IPS-NIHi7 (cell line): ENCODE results near the gene KRTAP10-12.
"Not testable (repeated sequence)": the region's sequence is repeated elsewhere in the genome, so short reads cannot be mapped to it uniquely, and the experiment has no call there.

Experiments
- DNase-seq: peaks from one replicate; pipeline ENCODE4 v3.0.0; 2012; ENCODE audit warnings: mixed read lengths; ENCODE audit errors: extremely low spot score

Gene KRTAP10-12, protein sequence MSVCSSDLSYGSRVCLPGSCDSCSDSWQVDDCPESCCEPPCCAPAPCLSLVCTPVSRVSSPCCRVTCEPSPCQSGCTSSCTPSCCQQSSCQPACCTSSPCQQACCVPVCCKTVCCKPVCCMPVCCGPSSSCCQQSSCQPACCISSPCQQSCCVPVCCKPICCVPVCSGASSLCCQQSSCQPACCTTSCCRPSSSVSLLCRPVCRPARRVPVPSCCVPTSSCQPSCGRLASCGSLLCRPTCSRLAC

DNA sequence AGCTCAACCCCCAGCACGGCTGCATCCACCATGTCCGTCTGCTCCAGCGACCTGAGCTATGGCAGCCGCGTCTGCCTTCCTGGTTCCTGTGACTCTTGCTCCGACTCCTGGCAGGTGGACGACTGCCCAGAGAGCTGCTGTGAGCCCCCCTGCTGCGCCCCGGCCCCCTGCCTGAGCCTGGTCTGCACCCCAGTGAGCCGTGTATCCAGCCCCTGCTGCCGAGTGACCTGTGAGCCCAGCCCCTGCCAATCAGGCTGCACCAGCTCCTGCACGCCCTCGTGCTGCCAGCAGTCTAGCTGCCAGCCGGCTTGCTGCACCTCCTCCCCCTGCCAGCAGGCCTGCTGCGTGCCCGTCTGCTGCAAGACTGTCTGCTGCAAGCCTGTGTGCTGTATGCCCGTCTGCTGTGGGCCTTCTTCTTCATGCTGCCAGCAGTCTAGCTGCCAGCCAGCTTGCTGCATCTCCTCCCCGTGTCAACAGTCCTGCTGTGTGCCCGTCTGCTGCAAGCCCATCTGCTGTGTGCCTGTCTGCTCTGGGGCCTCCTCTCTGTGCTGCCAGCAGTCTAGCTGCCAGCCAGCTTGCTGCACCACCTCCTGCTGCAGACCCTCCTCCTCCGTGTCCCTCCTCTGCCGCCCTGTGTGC is at the start of gene KRTAP10-12:
KRTAP10-12 (plus strand) TSS at position 1 of the 639 bp plus-strand sequence; CDS start at position 31, 30 bp downstream.
- DNase-seq = not testable (repeated sequence)

DNA sequence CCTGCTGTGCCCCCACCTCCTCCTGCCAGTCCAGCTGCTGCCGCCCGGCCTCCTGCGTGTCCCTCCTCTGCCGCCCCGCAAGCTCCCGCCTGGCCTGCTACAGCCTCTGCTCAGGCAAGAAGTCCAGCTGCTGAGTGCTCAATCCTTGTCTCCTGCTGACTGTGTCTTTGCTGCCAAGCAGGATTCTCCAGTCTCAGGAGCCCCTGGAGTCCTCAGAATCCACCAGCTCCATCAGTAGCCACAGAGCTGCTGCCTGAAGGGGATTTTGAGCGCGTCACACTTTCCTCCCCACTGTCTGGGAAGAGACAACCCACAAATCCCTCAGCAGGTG is 49.8 kb upstream of the KRTAP10-12 start:
- no peak for DNase-seq

DNA sequence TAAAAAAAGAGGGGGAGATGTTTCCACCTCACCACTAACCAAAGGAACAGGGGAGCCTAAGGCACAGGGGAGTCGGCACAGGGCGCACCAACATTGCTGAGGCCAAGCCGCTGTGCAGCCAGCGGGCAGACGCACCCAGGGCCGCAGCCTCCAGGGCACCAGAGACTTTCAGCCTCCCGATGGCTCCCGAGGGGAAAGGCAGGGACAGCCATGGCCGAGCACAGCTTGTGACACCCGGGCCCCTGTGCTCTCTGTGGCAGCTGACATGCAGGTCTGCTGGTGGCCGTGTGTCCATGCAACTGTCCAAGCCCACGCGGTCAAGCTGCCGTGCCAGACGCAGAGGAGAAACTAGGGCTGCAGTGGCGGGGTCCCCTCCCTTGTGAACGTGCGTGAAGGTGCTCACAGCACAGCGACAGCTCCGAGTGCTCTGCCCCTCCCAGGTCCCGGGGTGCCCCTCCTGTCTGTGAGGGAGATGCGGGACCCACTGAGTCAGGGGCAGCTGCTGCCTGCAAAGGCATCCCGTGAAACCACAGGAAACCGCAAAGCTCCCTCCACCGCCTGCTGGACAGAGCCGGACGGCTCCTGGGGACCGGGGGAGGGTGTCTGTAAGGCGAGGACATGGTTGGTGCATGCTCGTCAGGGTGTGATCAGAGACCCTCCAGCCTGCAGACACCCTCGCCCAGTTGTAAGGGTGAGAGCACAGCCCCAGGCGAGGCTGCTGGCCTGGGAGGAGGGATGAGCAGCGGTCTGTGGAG is 48.2 kb upstream of the KRTAP10-12 start:
- DNase-seq = no peak

DNA sequence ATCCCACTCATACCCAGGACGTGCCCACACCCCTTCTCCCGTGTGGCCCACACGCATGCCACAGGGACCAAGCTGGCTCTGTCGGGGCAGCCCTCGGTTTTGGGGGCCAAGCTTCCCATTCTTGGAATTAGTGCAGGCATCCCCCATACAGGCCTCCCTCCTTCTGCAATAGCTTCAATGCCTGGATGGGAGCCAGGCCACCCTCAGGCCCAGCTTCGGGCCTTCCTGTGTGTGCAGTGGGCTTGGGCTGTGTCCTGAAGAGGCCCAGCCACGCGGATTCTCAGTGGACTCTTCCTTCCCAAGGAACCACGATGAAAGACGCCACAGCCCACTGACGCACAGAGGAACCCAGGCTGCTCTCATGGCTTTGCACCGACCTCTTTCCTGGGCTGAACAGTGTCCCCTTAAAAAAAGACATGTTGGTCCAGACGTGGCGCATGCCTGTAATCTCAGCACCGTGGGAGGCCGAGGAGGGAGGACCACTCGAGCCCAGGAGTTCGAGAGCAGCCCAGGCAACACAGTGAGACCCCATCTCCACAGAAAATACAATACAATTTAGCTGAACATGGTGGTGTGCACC is 47.4 kb upstream of the KRTAP10-12 start:
- no peak for DNase-seq

DNA sequence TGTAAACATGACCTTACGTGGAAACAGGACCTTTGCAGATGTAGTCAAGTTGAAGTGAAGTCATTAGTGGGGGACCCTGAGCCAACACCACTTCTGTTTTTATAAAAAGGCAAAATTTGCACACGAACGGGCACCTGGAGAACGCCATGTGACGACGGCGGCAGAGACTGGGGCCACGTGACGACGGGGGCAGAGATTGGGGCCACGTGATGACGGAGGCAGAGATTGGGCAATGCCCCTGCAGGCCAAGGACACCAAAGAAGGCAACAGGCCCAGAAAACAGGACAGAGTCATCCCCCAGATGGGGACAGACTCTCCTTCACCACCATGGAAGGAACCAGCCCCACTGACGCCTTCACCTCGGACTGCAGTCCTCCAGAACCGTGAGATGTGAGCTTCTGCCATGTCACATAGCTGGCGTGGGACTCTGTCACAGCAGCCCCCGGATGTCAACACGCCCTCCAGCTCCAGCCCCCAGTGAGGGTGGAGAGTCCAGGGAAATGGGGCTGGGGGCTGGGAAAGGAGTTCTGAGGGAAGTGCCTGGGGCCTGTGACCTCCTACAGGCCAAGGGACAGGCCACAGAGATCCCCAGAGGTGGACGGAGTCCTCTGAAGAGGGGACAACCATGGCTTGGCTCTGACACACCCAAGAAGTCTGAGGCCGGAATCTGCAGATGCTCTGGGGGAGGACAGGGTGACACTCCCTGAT is 46.6 kb upstream of the KRTAP10-12 start:
- DNase-seq = no peak

DNA sequence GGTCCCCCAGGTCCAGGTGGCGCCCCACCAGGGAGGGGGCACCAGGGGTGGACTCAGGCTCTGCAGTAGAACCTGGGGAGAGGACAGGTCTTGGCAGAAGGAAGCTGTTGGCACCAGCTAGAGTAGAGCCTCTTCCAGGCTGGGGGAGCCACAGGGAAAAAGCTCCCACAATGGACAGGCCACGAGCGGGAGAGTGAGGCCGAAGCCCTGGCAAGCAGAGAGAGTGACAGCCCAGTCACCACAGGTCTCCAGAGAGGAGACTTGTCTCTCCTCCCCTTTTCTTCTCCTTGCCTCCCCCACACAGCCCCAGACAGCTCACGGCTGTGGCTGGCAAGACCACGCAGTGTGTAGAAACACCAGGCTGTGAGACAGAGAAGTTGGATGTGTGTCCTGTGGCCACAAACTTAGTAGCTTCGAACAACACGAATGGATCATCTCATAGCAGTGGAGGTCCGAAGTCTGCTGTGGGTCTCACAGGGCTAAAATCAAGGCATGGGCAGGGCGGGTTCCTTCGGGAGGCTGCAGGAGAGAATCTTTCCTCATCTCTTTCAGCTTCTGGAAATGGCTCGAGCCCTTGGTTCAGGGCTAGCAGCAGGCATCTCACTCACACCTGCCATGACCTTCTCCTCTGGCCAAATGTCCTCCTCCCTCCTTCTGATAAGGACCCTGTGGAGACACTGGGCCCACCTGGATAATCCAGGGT is 45.8 kb upstream of the KRTAP10-12 start:
- no peak for DNase-seq

DNA sequence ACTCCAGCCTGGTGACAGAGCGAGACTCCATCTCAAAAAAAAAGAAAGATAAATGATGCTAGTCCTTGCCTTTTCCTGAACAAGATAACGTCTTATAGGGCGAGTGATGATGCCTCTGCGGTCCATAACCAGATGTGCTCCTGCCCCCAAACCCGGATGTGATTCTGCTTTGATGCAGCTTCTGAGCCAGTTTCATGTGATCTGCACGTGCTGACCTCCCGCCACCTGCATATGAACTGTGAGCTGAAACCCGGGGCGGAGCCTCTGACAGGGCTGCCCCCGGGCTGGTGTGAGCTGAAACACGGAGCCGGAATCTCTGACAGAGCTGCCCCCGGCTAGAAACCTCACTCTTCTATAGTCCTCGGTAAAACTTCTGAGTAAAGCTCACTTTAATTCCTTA is 43.8 kb upstream of the KRTAP10-12 start:
- DNase-seq = no peak

DNA sequence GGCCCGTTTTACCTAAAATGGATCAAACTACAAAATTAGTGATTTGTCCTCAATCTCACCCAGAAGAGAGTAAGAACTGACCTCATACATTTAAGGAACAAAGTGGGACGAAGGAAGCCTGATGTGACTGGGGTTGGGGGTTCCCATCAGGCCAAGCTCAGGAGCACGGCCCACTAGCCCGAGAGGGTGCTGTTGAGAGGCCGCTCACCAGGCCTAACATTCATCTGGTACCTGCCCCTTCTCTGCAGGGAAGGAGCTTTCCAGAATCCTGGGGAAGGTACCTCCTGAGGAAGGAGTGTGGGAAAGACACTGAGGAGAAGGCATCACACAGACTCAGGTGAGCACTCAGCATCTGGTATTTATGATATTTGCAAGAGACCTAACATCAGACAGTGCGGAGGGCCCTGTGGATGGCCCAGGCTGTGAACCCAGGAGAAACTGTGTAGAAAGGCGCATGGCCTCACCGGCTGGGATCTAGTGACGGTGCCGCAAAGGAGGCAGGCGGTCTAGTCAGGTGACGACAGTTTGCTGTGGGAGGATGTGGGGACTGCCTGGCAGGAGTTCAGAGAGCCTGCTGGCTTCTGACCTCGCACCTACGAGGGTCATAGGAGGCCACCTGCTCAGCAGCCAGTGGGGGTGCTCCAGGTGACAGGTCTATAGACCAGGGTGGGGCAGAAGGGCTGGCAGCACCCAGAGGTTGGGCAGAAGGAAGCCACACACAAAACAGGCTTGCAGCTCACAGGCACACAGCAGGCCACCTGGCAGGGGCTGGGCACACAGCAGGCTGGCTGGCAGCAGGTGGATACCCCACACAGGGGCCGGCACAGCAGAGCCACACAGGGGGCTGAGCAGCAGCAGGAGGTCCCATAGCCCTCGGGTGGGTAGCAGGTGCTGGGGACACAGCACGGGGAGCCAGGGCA is 43.1 kb upstream of the KRTAP10-12 start:
- no peak for DNase-seq

DNA sequence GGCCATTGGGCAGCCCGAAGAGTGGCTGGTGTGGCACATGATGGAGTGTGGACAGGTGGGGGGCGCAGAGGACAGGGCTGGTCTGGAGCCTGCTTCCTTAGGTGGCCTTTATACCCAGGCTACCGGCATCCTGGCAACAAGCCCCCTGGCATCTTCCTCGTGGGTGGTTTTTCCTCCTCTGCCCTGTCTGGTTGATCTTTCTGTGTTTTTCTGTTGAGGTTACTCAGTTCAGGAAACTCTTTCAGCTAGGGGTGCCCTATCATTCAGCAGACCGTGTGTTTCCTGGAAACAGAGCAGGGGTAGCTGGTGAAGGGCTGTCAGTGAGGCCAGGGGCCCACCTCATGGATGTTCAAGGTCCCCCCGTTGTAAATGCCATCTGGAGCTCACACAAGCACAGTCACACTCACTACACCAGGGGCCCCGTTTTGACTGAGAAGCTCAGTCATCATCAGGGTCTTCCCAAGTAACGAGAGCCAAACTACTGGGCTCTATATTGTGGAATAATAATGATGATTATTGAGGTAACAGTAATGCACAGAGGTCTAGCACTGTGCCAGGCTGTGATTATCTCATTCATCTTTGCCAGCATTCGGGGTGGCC is 42.3 kb upstream of the KRTAP10-12 start, which contains the start of gene KRTAP12-4:
KRTAP12-4 (minus strand) TSS at position 84 of the 600 bp plus-strand sequence; CDS start at position 39, 45 bp downstream.
- no peak for DNase-seq

DNA sequence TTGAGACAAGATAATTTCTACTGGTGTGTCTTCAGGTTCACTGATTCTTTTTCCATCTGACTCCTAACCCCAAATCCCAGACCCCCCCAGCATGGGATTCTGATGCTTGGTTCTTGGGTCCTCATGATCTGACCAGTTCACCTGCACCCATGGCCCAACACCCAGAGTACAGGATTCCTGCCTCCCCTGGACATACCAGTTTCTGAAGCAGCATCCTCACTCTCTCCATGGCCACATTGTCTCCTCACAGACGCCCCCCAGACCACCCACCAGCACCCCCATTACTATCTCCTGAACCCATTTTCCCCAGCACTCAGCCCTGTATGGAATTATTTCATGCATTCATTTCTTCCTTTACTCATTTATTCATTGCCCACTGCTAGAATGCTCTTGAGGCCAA is 40.1 kb upstream of the KRTAP10-12 start:
- DNase-seq = no peak

DNA sequence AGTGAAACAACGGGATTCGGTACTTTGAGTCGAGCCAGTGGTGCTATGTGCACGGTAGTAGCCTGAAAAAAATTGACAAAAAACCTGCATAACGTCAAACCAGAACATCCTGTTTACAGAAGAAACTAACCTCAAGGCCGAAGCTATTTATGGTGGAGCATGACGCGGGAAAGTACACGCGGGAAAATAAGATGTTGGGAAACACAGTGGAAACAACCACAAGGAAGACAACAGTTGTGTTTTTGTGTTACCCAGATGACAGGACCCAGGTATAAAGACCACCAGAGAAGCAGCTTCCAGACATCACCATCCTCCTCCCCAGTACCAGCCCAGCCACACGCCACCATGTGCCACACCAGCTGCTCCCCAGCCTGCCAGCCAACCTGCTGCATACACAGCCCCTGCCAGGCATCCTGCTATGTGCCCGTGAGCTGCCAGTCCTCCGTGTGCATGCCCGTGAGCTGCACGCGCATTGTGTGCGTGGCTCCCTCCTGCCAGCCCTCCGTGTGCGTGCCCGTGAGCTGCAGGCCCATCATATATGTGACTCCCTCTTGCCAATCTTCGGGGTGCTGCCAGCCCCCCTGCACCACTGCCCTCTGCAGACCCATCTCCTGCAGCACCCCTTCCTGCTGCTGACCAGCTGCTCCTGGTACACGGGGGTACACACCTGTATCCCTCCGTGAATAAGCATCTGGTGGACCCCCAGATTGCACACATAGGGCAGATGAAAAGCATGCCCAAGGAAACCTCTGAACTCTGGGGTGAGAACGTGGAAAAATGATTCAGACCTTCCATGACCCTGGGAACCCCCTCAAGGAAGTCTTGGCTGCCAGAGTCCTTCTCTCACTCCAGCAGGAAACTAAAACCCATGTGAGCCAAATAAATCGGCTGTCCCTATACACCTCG is 39.1 kb upstream of the KRTAP10-12 start, which contains the start of gene KRTAP12-3:
KRTAP12-3 (plus strand) TSS at position 298 of the 906 bp plus-strand sequence; CDS start at position 346, 48 bp downstream.
- DNase-seq = no peak

DNA sequence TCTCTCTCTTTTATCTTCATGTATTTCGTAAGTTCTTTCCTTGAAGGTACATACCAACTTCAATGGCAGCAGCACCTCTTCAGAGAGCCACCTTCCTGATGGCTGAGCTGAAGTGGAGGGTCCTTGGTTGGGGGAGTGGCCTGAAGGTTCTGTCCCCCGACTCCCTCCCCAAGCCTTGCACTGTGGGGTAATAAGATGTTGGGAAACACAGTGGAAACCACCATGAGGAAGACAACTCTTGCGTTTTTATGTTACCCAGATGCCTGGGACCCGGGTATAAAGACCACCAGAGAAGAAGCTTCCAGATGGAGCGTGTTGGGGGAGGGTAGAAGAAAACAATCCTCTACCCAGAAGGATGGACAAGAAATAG is 38.4 kb upstream of the KRTAP10-12 start:
- DNase-seq = no peak

DNA sequence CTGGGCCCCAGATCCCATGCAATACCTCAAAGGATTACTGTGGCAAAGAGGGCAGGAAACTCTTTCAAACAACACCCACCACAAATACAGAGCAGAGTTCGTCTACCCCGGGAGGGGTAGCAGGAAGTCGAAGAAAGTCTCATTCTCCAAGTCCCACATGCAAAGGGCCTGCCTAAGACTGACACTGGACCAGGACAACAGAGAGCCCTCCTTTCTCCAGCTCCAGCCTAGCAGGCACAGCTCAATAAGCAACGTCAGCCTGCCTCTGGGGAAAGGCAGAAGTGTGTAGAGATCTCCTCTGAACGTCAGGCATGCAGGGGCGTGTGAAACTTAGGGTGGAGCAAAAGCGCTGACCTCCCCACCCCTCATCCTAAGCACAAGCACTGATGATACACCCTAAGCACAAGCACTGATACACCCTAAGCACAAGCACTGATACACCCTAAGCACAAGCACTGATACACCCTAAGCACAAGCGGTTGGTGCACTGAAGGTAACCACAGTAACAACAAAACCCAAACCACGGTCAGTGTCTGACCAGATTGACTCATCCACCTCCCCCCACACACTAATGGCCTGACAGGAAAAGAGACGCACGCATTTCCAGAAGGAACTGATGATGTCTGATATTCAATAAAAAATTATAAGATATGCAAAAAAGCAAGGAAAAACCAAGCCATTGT is 37.9 kb upstream of the KRTAP10-12 start:
- no peak for DNase-seq

DNA sequence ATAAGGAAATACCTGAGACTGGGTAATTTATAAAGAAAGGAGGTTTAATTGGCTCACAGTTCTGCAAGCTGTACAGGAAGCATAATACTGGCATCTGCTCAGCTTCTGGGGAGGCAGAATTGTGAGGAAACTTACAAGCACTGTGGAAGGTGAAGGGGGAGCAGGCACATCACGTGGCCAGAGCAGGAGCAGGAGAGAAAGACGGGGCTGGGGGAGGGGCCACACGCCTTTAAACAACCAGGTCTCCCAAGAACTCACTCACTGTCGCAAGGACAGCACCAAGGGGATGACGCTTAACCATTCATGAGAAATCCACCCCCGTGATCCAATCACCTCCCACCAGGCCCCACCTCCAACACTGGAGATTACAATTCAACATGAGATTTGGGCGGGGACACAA is 35.4 kb upstream of the KRTAP10-12 start:
- not testable (repeated sequence) for DNase-seq

DNA sequence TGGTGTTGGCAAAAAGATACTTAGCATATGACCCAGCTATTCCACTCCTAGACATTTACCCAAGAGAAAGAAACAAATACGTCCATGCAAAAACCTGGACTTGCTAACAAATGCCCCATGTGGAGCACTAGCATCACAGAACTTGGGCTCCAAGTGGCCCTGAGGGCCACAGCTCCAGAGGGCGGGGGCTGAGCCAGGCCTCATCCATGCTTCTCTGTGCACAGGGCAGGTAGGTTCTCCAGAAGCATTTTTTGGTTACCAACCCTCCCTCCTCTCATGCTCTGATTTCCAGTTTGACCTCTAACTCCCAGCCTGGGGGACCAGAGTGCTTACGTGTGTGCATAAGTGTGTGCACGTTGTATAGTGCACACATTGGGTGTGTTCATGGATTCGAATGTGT is 32.3 kb upstream of the KRTAP10-12 start:
- DNase-seq = no peak

DNA sequence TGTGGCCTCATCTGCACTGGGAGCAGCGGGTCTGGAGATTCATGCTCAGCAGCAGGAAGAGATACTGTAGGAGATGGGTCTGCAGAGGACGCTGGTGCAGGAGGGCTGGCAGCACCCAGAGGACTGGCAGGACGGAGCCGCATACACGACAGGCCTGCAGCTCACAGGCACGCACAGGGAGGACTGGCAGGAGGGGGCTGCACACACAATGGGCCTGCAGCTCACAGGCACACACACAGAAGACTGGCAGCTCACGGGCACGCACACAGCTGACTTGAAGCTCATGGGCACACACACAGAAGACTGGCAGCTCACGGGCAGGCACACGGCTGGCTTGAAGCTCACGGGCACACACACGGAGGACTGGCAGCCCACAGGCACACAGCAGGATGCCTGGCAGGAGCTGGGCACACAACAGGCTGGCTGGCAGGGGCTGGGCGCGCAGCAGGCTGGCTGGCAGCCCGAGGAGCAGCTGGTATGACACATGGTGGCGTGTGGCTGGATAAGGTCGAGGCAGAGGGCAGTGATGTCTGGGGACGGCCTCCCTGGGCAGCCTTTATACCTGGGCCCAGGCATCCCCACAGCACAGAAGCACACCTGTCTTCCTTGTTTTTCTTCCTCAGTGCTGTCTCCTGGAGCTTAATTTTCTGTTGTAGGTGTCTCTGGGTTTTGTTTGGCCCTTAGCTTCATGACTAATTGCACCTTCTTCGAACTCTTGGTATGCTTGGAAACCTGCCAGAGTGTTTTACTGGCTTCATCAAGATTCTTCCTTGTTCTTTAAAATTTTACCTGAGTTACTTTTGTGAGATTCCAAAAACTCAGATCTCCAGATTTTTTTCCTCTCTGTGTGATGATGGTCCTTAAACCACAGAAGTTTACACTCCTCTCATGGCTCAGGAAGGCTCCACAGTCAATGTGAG is 30.3 kb upstream of the KRTAP10-12 start, which contains the start of gene KRTAP12-2:
KRTAP12-2 (minus strand) TSS at position 527 of the 920 bp plus-strand sequence; CDS start at position 486, 41 bp downstream.
- DNase-seq = no peak

DNA sequence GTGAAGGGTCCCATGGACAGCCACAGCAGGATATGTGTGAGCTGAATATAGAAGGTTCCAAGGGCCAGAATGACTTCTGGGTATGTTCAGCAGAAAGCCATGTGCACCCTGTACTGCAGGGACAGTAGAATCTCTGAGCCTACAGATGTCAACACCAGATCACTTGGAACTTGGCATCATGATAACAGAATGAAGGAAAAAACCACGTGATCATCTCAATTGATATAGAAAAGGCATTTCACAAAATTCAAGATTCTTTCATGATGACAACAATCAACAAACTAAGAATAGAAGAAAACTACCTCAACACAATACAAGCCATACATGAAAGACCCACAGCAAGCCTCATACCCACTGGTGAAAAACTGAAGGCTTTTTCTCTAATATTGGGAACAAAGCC is 29.4 kb upstream of the KRTAP10-12 start:
- no peak for DNase-seq
